ENCODE data around the gene CDC73.

CDC73 gene

GRCh38 chr1:193121616-193122593, at the start of gene CDC73:
TSS of gene CDC73 (plus strand) at chr1:193122031. CDS start at chr1:193122201, 170 bp downstream.
- DNase-seq, result peak; percentile 100

GRCh38 chr1:193077991-193078390, 43.8 kb upstream of the CDC73 start:
- no peak for DNase-seq

- no peak for DNase-seq
These were observed 42.6 kb upstream of the CDC73 start for GRCh38 chr1:193079187-193079586.

GRCh38 chr1:193083365-193084088, 38.3 kb upstream of the CDC73 start:
- DNase-seq, result no peak

- no peak for DNase-seq
These were observed 36.6 kb upstream of the CDC73 start for GRCh38 chr1:193085263-193085662.

GRCh38 chr1:193086342-193086741, 35.5 kb upstream of the CDC73 start:
- DNase-seq, result no peak

- no peak for DNase-seq
These were observed 33.9 kb upstream of the CDC73 start for GRCh38 chr1:193087893-193088292.

GRCh38 chr1:193090865-193091264, 31.0 kb upstream of the CDC73 start:
- no peak for DNase-seq

GRCh38 chr1:193094112-193094511, 27.7 kb upstream of the CDC73 start:
- DNase-seq, result no peak

- no peak for DNase-seq
These were observed 19.2 kb upstream of the CDC73 start for GRCh38 chr1:193102662-193103061.

GRCh38 chr1:193103759-193104501, 17.9 kb upstream of the CDC73 start:
- DNase-seq, result no peak

GRCh38 chr1:193104502-193104906, 17.3 kb upstream of the CDC73 start:
- peak; percentile 66 for DNase-seq

GRCh38 chr1:193104907-193105820, 16.7 kb upstream of the CDC73 start, which contains the start of gene GLRX2:
TSS of gene GLRX2 (minus strand) at chr1:193105414. CDS start at chr1:193105382, 32 bp downstream.
- peak; percentile 81 for DNase-seq

GRCh38 chr1:193105821-193106177, 16.0 kb upstream of the CDC73 start:
- DNase-seq, result no peak

- DNase-seq, result no peak
These were observed 13.4 kb upstream of the CDC73 start for GRCh38 chr1:193108471-193108870.

GRCh38 chr1:193109619-193110018, 12.2 kb upstream of the CDC73 start:
- DNase-seq, result no peak

- DNase-seq, result no peak
These were observed 11.6 kb upstream of the CDC73 start for GRCh38 chr1:193110246-193110645.

- DNase-seq, result no peak
These were observed 11.0 kb upstream of the CDC73 start for GRCh38 chr1:193110864-193111263.

GRCh38 chr1:193111641-193112090, 10.2 kb upstream of the CDC73 start:
- no peak for DNase-seq

- no peak for DNase-seq
These were observed 8.4 kb upstream of the CDC73 start for GRCh38 chr1:193113258-193113991.

GRCh38 chr1:193113992-193114332, 7.9 kb upstream of the CDC73 start:
- no peak for DNase-seq
